Rectal smooth muscle tissue (tissue), 1 donor: ENCODE measurements around the gene PRADC1.
"Not testable (repeated sequence)": the region's sequence is repeated elsewhere in the genome, so short reads cannot be mapped to it uniquely, and the experiment has no call there.

Source experiments
- H3K27ac ChIP-seq: one replicate; pipeline ENCODE4 v1.7.0; 2013; ENCODE audit warnings: low read depth, low read length, inconsistent platforms
- H3K27me3 ChIP-seq: one replicate; pipeline ENCODE4 v1.7.0; 2013; ENCODE audit warnings: low read length; ENCODE audit not compliant: control insufficient read depth, insufficient read depth
- H3K36me3 ChIP-seq: one replicate; pipeline ENCODE4 v1.7.0; 2013; ENCODE audit warnings: low read length; ENCODE audit not compliant: control insufficient read depth, insufficient read depth
- H3K4me1 ChIP-seq: one replicate; pipeline ENCODE4 v1.7.0; 2013; ENCODE audit warnings: low read length; ENCODE audit not compliant: control insufficient read depth, insufficient read depth
- H3K4me3 ChIP-seq: one replicate; pipeline ENCODE4 v1.7.0; 2013; ENCODE audit warnings: low read length
- H3K9ac ChIP-seq: one replicate; pipeline ENCODE4 v1.7.0; 2013; ENCODE audit warnings: low read length

Gene PRADC1

DNA sequence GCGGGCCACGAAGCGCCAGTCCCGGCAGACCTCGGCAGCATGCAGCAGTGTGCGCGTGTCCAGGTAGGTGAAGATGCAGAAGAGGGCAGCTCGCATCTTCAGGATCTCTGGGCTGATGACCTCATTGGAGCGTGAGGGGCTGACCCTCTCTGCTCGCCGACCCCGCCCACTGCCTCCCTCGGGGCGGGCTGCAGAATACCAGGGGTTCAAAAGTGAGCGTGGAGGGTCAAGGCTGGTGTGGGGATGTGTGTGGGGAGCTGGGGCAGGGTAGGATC lies 31.2 kb upstream of the PRADC1 start:
- H3K9ac ChIP-seq, result no peak overlapping the region
- H3K27me3 ChIP-seq, result peaks cover 6% of the 10 kb centered on the region
- H3K27ac ChIP-seq, result no peak overlapping the region
- no peaks in the 10 kb centered on the region for H3K4me1 ChIP-seq
- no peak overlapping the region for H3K4me3 ChIP-seq
- no peaks in the 10 kb centered on the region for H3K36me3 ChIP-seq

DNA sequence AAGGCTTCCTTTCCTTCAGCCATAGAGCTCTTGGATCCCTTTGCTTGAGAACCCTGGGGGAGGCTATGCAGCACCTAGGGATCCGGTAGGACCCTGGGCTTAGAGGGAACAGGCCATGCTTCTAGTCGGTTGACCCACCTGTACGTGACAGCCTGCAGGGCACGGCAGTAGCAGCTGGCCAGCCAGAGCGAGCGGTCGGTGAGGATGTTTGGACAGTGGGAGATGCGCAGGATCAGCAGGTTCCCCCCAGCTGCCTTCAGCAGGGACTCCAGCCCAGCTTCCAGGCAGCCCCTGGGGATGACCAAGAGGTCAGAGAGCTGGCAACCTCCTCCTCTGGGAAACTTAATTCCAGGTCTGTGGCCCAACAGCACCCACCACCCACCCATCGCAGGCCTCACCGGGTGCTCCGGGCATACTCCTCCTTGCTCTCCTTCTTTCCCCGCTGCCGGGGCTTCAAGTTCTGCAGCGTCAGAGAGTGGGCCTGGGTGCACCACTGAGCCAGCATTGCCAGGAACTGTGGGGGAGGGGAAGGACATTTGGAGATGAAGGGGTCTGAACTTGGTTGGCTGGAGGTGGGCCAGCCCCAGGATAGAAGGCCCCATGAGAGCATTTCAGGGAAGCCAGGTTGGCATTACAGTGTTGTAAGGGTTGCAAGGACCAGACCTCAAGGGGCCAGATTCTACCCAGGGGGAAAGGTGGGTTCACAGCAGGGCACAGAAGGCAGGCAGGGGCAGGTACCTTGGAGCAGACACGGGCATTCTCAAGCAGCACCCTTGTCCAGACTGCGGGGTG lies 30.7 kb upstream of the PRADC1 start:
- H3K36me3 ChIP-seq, result no peaks in the 10 kb centered on the region
- H3K4me3 ChIP-seq, result no peak overlapping the region
- no peaks in the 10 kb centered on the region for H3K4me1 ChIP-seq
- no peak overlapping the region for H3K27ac ChIP-seq
- peaks cover 6% of the 10 kb centered on the region for H3K27me3 ChIP-seq
- H3K9ac ChIP-seq, result no peak overlapping the region

DNA sequence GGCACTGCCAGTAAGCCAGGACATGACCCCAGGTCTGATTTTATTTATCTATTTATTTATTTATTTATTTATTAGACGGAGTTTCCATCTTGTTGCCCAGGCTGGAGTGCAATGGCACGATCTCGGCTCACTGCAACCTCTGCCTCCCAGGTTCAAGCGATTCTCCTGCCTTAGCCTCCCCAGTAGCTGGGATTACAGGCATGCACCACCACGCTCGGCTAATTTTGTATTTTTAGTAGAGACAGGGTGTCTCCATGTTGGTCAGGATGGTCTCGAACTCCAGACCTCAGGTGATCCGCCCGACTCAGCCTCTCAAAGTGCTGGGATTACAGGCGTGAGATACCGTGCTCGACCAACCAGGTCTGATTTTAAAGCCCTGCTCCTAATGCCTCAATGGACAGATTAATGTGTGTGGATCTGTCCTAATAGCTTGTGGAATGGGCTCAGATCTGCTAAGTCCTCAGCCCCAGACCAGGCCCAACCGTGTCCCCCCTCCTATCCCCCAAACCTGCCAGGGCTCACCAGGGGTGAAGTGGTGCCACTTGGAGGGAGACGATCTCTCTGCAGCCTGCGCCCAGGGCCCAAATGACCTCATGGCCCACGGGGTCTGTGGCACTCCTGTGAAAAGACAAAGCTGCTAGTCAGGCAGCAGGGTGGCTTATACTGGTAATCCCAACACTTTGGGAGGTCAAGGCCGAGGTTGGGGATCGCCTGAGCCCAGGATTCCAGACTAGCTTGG lies 29.8 kb upstream of the PRADC1 start:
- not testable (repeated sequence) for H3K4me3 ChIP-seq, H3K4me1 ChIP-seq, H3K27ac ChIP-seq, H3K9ac ChIP-seq, H3K36me3 ChIP-seq, H3K27me3 ChIP-seq

DNA sequence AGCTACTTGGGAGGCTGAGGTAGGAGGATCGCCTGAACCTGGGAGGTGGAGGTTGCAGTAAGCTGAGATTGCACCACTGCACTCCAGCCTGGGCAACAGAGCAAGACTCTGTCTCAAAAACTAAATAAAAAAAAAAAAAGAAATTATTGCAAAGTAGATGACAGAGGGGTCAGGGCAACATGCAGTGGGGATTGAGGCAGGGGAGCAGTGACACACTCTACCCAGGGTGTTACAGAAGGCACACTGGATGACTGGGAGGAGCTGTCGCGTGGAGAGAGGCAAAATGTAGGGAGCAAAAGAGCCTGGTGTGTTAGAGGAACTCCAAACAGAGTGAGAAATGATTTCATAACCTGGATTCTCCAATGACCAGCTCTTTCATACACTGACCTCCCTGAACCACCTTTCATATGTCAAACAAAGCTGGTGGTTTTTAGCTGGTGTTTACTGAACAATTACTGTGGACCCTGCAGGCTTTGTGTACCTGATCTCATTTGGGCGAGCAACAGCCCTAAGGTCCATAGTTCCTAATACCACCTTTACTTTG lies 29.1 kb upstream of the PRADC1 start:
- H3K27me3 ChIP-seq, result no peaks in the 10 kb centered on the region
- H3K27ac ChIP-seq, result no peak overlapping the region
- H3K36me3 ChIP-seq, result no peaks in the 10 kb centered on the region
- H3K4me3 ChIP-seq, result no peak overlapping the region
- H3K9ac ChIP-seq, result no peak overlapping the region
- H3K4me1 ChIP-seq, result no peaks in the 10 kb centered on the region

DNA sequence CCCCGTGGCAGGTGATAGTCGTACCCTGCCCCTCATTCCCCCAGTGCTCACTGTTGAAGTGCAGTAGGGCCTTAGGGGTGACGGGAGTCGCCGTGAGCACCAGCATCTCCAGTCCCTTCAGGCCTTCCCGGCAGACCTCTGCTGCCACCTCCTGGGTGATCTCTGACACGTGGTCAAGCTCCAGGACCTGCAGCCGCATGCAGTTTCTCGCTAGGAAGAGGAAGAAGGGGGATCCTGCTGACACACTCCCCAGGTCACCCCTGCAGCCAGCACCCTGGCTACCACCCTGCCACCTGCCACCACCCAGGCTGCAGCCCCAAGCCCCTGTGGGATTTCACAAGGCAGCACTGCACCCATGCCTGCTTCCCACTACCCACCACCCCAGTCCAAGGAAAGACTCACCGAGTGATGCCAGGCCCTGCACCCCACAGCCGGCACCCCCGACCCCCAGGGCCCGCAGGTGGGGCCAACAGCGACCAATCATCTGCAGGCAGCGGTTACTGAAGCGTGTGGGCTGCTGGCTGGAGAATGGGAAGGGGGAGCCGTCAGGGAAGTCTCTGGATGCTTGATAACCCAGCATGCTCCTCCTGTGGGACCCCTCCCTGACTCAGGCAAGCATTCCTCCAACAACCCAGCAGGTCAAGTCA lies 27.4 kb upstream of the PRADC1 start:
- H3K4me1 ChIP-seq, result no peaks in the 10 kb centered on the region

DNA sequence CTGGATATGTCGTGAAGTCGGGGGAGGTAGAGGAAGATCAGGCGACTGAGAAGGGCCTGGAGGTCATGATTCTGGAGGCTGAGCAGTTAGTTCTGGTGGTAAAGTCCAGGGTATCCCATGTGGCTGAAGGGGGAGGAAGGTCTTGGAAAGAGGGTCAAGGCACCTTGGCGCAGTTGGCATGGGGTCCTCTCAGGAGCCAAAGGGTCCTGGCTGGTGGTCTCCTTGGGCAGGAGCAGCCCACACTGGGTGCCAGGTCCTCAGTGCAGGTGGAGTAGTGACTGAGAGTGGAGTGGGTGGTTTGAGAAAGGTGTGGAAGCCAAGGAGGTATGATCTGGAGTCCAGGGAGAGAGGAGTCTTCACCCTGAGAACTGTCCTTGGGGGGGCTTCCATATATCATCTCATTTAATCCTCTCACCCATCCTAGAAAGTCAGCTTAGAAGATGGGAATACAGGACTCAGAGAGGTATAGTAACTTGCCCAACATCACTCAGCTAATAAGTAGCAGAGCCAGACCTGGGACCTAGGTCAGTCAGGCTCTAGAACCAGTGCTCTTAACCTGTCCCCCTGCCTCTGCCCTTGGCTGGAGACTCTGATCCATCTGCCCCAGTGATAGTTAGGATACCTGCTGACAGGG lies 26.8 kb upstream of the PRADC1 start:
- Histone ChIP-seq H3K9ac (no peak overlapping the region), H3K27me3 (no peaks in the 10 kb centered on the region), H3K36me3 (no peaks in the 10 kb centered on the region), H3K4me3 (no peak overlapping the region), H3K27ac (no peak overlapping the region), H3K4me1 (no peaks in the 10 kb centered on the region)

More for the DNA sequence above, 27.4 kb upstream of the PRADC1 start:
- Histone ChIP-seq H3K27me3 (no peaks in the 10 kb centered on the region), H3K27ac (no peak overlapping the region), H3K36me3 (no peaks in the 10 kb centered on the region), H3K9ac (no peak overlapping the region), H3K4me3 (no peak overlapping the region)

DNA sequence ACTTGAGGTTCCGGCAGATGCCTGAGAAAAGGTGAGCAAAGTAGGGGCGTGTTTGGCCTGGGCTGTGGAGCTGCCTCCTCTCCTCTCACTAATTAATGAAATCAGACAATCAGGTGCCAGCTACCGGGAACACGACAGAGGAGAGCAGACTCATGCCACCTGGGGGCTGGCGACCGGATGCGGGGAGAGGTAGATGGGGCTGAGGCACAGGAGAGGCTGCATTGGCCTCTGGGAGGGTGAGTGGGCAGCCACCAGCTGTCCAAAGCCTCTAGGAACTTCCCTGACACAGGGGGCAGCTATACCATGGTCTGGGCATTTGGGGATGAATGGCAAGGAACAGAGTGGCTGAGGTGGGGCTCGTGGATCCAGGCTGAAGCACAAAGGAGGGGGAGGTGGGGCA lies 26.2 kb upstream of the PRADC1 start:
- Histone ChIP-seq H3K27ac (no peak overlapping the region), H3K36me3 (no peaks in the 10 kb centered on the region), H3K4me3 (no peak overlapping the region), H3K9ac (no peak overlapping the region), H3K4me1 (no peaks in the 10 kb centered on the region), H3K27me3 (no peaks in the 10 kb centered on the region)

DNA sequence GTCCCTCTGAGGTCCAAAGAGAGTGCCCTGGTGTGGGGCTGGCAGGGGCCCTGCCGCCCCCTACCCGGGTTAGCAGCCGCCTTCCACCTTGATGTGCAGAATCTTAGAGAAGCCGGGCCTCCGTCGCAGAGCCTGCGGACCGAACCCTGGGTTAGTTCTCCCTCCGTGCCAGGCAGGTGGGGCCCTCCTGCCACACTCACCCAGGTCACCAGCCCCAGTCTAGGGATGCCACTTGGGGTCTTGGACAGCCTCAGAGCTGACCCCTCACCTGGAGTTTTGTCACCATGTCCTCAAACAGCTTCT lies 25.8 kb upstream of the PRADC1 start:
- H3K27me3 ChIP-seq, result no peaks in the 10 kb centered on the region

DNA sequence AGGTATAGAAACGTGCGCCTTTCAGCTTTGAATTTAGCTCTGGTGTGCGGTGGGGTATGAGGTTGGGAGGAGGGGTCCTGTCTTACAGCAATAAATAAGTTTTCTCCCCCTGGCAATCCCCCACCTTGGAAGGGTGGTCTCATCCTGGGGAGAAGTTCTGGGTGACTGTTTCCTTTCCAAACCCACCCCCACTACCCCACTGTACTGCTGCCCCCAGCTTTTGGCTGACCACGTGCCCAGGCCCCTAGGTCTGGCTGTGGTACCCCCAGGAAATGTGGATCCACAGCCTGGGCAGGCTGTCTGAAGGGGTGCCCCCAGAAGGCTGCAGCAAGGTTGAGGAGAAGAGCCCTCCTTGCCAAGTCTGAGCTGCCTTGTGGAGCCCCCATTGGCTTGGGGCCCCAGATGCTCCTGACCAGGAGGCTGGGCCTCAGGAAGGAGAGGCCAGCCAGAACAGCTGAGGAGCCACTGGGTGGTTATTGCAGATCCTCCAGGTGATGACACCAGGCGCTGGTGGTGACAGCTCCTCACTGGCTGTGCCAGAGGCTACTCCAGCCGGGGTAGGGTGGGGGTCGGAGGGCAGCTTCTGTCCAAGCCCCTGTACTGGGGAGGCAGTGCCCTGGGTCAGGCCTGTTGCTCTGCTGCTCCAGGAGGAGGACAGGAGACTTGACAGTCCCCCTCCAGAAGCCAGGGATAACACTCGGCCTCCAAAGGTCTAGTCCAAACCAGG lies 25.3 kb upstream of the PRADC1 start:
- H3K27ac ChIP-seq, result no peak overlapping the region
- H3K4me3 ChIP-seq, result no peak overlapping the region
- peaks cover 5% of the 10 kb centered on the region for H3K36me3 ChIP-seq
- no peaks in the 10 kb centered on the region for H3K27me3 ChIP-seq
- H3K9ac ChIP-seq, result no peak overlapping the region
- no peaks in the 10 kb centered on the region for H3K4me1 ChIP-seq

More for the DNA sequence above, 25.8 kb upstream of the PRADC1 start:
- H3K27ac ChIP-seq, result no peak overlapping the region
- H3K4me3 ChIP-seq, result no peak overlapping the region
- H3K9ac ChIP-seq, result no peak overlapping the region
- H3K4me1 ChIP-seq, result no peaks in the 10 kb centered on the region
- peaks cover 4% of the 10 kb centered on the region for H3K36me3 ChIP-seq

DNA sequence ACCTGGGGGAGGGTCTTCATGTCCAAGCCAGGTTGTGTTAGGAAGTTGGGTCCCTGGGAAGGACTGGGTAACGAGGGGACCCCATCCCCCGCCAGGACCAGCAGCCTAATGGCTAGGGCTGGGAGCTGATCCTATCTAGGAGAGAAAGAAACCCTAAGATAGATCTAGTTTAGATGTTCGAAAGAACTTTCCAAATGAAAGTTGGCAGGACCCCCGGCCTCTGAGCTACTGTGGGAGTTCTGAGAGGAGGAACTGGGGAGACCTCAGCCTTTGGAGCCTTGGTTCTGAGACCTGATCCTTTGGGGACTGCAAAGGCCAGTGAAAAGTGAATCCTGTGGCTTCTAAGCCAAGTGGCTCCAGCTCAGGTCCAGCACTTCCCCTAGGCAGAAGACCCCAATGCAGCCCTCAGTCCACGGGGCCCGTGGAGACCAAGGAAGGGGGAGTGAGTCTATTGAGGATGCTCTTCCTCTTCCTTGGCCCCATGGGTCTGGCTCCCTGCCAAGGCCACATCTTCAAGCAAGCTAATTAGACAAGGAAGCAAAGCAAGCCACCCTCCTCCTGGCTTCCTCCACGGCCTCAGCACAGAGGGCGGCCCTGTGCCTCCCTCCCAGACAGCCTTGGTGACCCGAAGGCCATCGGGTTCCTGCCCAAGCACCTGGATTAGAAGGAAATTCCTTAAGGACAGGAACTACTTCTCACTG lies 24.5 kb upstream of the PRADC1 start:
- peaks cover 10% of the 10 kb centered on the region for H3K36me3 ChIP-seq
- no peak overlapping the region for H3K27ac ChIP-seq
- H3K27me3 ChIP-seq, result no peaks in the 10 kb centered on the region
- H3K4me1 ChIP-seq, result no peaks in the 10 kb centered on the region
- no peak overlapping the region for H3K9ac ChIP-seq
- H3K4me3 ChIP-seq, result no peak overlapping the region

DNA sequence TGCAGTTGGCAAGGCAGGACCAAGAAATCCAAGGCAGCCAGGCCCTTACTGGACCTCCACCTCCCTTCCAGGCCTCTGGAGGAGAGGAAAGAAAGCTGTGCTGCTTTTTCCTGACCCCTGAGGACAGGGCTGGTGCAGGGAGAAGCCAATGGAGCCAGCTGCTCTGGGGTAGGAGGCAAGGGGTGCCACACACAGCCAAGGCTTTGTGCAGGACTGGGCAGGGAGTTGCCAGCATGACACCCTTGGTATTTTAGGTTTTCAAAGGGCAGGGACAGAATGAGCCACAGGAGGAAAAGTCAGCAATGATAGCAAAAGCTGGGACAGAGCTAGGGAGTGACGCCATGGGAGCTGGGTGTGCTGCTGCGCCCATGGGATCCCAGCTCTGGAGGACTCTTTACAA lies 24.0 kb upstream of the PRADC1 start:
- Histone ChIP-seq H3K4me1 (no peaks in the 10 kb centered on the region), H3K27me3 (no peaks in the 10 kb centered on the region), H3K4me3 (no peak overlapping the region), H3K36me3 (peaks cover 10% of the 10 kb centered on the region), H3K9ac (no peak overlapping the region), H3K27ac (no peak overlapping the region)

DNA sequence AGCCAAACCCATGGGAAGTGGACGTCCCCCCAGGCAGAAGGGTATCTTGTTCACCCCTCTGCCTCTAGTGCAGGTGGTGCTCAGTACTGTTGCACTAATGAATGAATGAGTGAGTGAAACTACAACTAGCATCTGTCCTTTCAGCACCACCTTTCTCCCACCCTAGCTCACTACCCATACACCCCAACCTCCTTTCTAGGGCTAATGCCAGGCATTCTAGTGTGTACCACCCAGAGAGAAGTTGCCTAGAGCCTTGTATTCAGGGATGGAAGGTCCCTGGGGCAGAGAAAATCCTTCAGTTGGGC lies 23.5 kb upstream of the PRADC1 start:
- H3K27ac ChIP-seq, result no peak overlapping the region
- H3K36me3 ChIP-seq, result peaks cover 10% of the 10 kb centered on the region
- H3K4me3 ChIP-seq, result no peak overlapping the region
- H3K4me1 ChIP-seq, result no peaks in the 10 kb centered on the region
- H3K9ac ChIP-seq, result no peak overlapping the region
- H3K27me3 ChIP-seq, result no peaks in the 10 kb centered on the region
